Endothelial cell of umbilical vein (primary cell): ENCODE measurements around the gene LGALS12. TPM values are rescaled to one million over a fixed set of nuclear protein-coding genes. Genes with fewer than 3 reads are reported as not detected.
A peak's percentile ranks its signal among the peaks of the same experiment; 100 is the strongest.

ENCODE experiments used
- BruUV-seq: library from RNA; stranded (reverse); fragments of 400-500 nt; replicated peaks from 2 replicates; lab custom pipeline; 2021; lab: Mats Ljungman, UMichigan
- CTCF ChIA-PET: fragments of 300-600, 350-600 bp; sonication (Branson Sonifier 250); formaldehyde crosslinking; loops from one replicate; lab custom pipeline; 2021; ENCODE audit warnings: antibody characterized with exemption, inconsistent platforms; lab: Charles Lee
- POLR2A ChIA-PET: fragments of 300-600, 350-600 bp; sonication (Branson Sonifier 250); formaldehyde crosslinking; loops from one replicate; lab custom pipeline; 2021; ENCODE audit warnings: antibody characterized with exemption, inconsistent platforms; lab: Charles Lee
- DNase-seq: peaks from one replicate; pipeline ENCODE4 v3.0.0-alpha.2; 2011; ENCODE audit warnings: low read depth, low spot score
- FAIRE-seq: peaks from 2 replicates; lab custom pipeline; 2011; peaks lifted over from hg19 to GRCh38; lab: Jason Lieb, UNC
- H2AFZ ChIP-seq: 2 replicates; pipeline ENCODE4 v1.6.0; 2012; ENCODE audit warnings: low read depth, low read length, control low read depth, inconsistent platforms
- H3K27ac ChIP-seq: 2 replicates; pipeline ENCODE4 v1.5.1; 2011; ENCODE audit warnings: low read depth, mild to moderate bottlenecking, control low read depth, low read length, moderate library complexity; ENCODE audit not compliant: insufficient read depth
- H3K27me3 ChIP-seq, 2 experiments: 2 replicates each; pipeline versions ENCODE4 v1.6.0 to v1.6.1; 2011; ENCODE audit warnings: low read length in 2 of 2, mixed read lengths in 1 of 2; ENCODE audit not compliant: control insufficient read depth in 2 of 2, insufficient read depth in 2 of 2
- H3K36me3 ChIP-seq, 2 experiments: 2 replicates in 1 of 2; 3 replicates in 1 of 2; pipeline ENCODE4 v1.5.1; 2011; ENCODE audit warnings: low read length in 2 of 2, mild to moderate bottlenecking in 1 of 2, moderate library complexity in 1 of 2; ENCODE audit not compliant: control insufficient read depth in 2 of 2, insufficient read depth in 2 of 2; ENCODE audit errors: extremely low read depth in 1 of 2
- H3K4me1 ChIP-seq: 3 replicates; pipeline ENCODE4 v1.5.1; 2011; ENCODE audit warnings: mild to moderate bottlenecking, low read length; ENCODE audit not compliant: control insufficient read depth, insufficient read depth; ENCODE audit errors: extremely low read depth
- H3K4me2 ChIP-seq: 2 replicates; pipeline ENCODE4 v1.6.1; 2011; ENCODE audit warnings: low read length, control low read depth, mixed read lengths; ENCODE audit not compliant: insufficient read depth
- H3K4me3 ChIP-seq, 3 experiments: fragments of 200-600 bp in 1 of 3; sonication (generic), shearing (Covaris generic) in 1 of 3; replicated peaks in 1 of 3; 2 replicates each; pipeline ENCODE4 v1.5.1; 2011 to 2016; ENCODE audit warnings: control low read depth in 3 of 3, low read length in 3 of 3, mild to moderate bottlenecking in 2 of 3, inconsistent platforms in 1 of 3, low read depth in 1 of 3, moderate library complexity in 1 of 3; ENCODE audit not compliant: insufficient read depth in 1 of 3
- H3K79me2 ChIP-seq: 2 replicates; pipeline ENCODE4 v1.6.0; 2012; ENCODE audit warnings: low read length, inconsistent platforms; ENCODE audit not compliant: control insufficient read depth, insufficient read depth
- H3K9ac ChIP-seq: replicated peaks from 2 replicates; pipeline ENCODE3; 2011; ENCODE audit warnings: low read length, control low read depth; ENCODE audit not compliant: insufficient read depth; ENCODE audit errors: extremely low read depth
- H3K9me1 ChIP-seq: replicated peaks from 3 replicates; pipeline ENCODE4 v1.6.0; 2011; ENCODE audit warnings: mild to moderate bottlenecking, low read length; ENCODE audit not compliant: control insufficient read depth, insufficient read depth; ENCODE audit errors: extremely low read depth
- H3K9me3 ChIP-seq: replicated peaks from 2 replicates; pipeline ENCODE4 v1.5.1; 2012; ENCODE audit warnings: low read length, inconsistent platforms; ENCODE audit not compliant: control insufficient read depth, insufficient read depth
- H4K20me1 ChIP-seq: replicated peaks from 2 replicates; pipeline ENCODE3; 2011; ENCODE audit warnings: mild to moderate bottlenecking, low read length; ENCODE audit not compliant: control insufficient read depth, insufficient read depth; ENCODE audit errors: extremely low read depth
- CTCF ChIP-seq, 2 donors: IDR thresholded peaks; 1 replicate in 1 of 2; 2 replicates in 1 of 2; pipeline ENCODE4 v1.5.1; 2011; ENCODE audit warnings: low read length in 2 of 2, mild to moderate bottlenecking in 2 of 2, moderate library complexity in 2 of 2, control low read depth in 1 of 2, inconsistent platforms in 1 of 2, low read depth in 1 of 2; ENCODE audit not compliant: insufficient read depth in 1 of 2; ENCODE audit errors: extremely low read depth in 1 of 2
- EZH2 ChIP-seq: IDR thresholded peaks from 2 replicates; pipeline ENCODE4 v1.6.1; 2012; ENCODE audit warnings: borderline replicate concordance, low read depth, mild to moderate bottlenecking, moderate library complexity, low read length, inconsistent platforms; ENCODE audit not compliant: severe bottlenecking
- FOS ChIP-seq: IDR thresholded peaks from 2 replicates; pipeline ENCODE4 v1.6.1; 2011; ENCODE audit warnings: mild to moderate bottlenecking, low read length, moderate library complexity, borderline replicate concordance; ENCODE audit not compliant: insufficient read depth
- GATA2 ChIP-seq: IDR thresholded peaks from 2 replicates; pipeline ENCODE4 v1.7.0; 2011; ENCODE audit warnings: low read depth, mild to moderate bottlenecking, moderate library complexity, mixed read lengths, low read length; ENCODE audit not compliant: insufficient read length, insufficient read depth
- JUN ChIP-seq: IDR thresholded peaks from 2 replicates; pipeline ENCODE4 v1.6.1; 2011; ENCODE audit warnings: borderline replicate concordance, low read depth; ENCODE audit not compliant: insufficient read length, insufficient read depth
- MAX ChIP-seq: IDR thresholded peaks from 2 replicates; pipeline ENCODE4 v1.6.1; 2011; ENCODE audit not compliant: insufficient read depth, insufficient read length
- MYC ChIP-seq: IDR thresholded peaks from one replicate; pipeline ENCODE4 v1.6.1; 2011; ENCODE audit warnings: mild to moderate bottlenecking, low read depth, low read length
- POLR2A ChIP-seq: IDR thresholded peaks from 2 replicates; pipeline ENCODE4 v1.6.1; 2012; ENCODE audit warnings: low read depth, mild to moderate bottlenecking, control low read depth, low read length
- POLR2AphosphoS5 ChIP-seq: IDR thresholded peaks from 2 replicates; pipeline ENCODE4 v1.6.1; 2012; ENCODE audit warnings: low read depth, mild to moderate bottlenecking, control low read depth, low read length, moderate library complexity; ENCODE audit not compliant: insufficient read depth
- dilution Hi-C: fragments of 300-500 bp; cut with MboI; formaldehyde crosslinking; loops from one replicate; pipeline ENCODE4 v1.15.0; 2019; ENCODE audit warnings: low sequenced_read_pairs; ENCODE audit not compliant: extremely low pct_ligation_motif_present
- intact Hi-C: fragments of 100-400 bp; cut with micrococcal nuclease; formaldehyde crosslinking; loops from one replicate; pipeline ENCODE4 v1.10.0; 2022
- polyA plus RNA-seq, 4 experiments: library from polyadenylated mRNA; depleted of rRNA in 3 of 4; stranded (reverse) in 3 of 4; unstranded in 1 of 4; fragments of >200 nt; gene quantifications; 2 replicates each; pipeline versions ENCODE4 v1.2.1 to v1.2.3, GENCODE V29; 2011 to 2012; ENCODE audit warnings: missing spikeins in 1 of 4
- total RNA-seq: library from RNA; stranded (reverse); gene quantifications from 2 replicates; pipeline ENCODE4 v1.2.3, GENCODE V29; 2021

Gene LGALS12
- total and polyA plus RNA-seq, 2 donors (not counting 3 experiments of a cell fraction or from before 2014, with no cell fraction given) = not detected

DNA sequence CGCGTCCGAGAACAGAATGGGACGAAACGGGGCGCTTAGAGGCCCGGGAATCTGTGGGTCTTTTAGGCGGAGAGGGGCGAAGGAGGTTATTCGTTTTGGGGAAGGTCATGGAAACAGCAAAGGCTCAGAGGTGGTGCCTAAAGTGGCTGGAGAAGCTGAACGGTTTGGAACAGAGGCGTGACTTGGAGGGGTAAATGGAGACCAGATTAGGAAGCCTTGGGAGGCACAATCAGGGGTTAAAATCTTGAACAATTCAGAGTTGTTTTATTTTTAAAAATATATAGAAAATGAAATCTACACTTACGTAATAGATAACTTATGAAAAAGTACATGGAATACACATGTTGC lies 14.7 kb upstream of the LGALS12 start:
- no peaks in the 10 kb centered on the region for H3K36me3 ChIP-seq
- TF ChIP-seq GATA2 (no peak), POLR2AphosphoS5 (no peak), JUN (no peak)
- FAIRE-seq = no peak
- ChIA-PET CTCF (interaction anchor here (1.1 to 4.1 kb wide), 2 partner anchors 8 to 12 kb away, joined by 3 to 18 read pairs; no protein-coding TSS in a partner anchor), POLR2A (no interaction called here)
- BruUV-seq = no TSS peak
- H3K4me1 ChIP-seq = peaks cover 3% of the 10 kb centered on the region
- peak overlapping the region; percentile 12 to 29 (median 23) for H3K4me3 ChIP-seq
- no peaks in the 10 kb centered on the region for H3K9me1 ChIP-seq
- H3K9ac ChIP-seq = no peak overlapping the region
- no peak overlapping the region for H2AFZ ChIP-seq
- intact Hi-C loops (no loop called here), dilution Hi-C loops (no loop called here)
- no peaks in the 10 kb centered on the region for H4K20me1 ChIP-seq
- no peak for DNase-seq
- no peak overlapping the region for H3K27ac ChIP-seq
- H3K4me2 ChIP-seq = peak overlapping the region; percentile 31
- H3K79me2 ChIP-seq = no peaks in the 10 kb centered on the region
- H3K27me3 ChIP-seq = peaks cover 40 to 55% of the 10 kb centered on the region in 2 experiments
- H3K9me3 ChIP-seq = no peaks in the 10 kb centered on the region

DNA sequence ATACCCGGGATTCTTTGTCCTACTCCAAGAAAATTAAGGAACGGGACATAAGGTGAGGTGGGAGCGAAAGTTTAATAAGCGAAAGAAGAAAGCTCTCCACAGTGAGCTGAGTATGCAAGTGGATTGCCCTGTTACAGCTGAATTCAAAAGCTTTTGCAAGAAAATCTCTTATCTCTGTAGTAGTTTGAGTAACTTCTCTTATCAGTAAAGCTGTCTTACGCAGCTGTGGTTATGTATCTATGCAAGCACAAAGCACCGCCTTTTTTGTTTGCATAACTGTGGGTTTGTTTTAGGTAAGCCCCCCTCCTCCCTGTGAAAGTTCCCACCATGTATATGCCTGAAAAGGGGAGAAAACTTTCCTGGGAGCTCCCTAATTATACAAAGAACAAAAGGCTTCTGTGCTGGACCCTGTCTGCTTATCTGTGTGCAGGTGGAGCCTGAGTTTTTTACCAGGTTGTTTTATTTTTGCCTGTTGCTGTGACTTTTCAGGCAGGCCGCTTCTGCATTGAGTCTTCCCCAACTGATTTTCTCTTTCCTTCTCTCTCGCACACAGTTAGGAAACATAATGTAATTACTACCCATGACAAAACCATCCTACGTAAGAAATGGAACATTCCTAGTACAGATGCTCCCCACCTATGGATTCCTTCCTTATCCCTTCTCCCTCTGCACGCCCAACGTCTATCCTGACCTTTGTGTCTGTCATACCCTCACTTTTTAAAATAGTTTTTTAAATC lies 14.1 kb upstream of the LGALS12 start:
- H3K27ac ChIP-seq = no peak overlapping the region
- H4K20me1 ChIP-seq = no peaks in the 10 kb centered on the region
- peak overlapping the region; percentile 31 for H3K4me2 ChIP-seq
- no peaks in the 10 kb centered on the region for H3K36me3 ChIP-seq
- peaks cover 3% of the 10 kb centered on the region for H3K4me1 ChIP-seq
- H3K79me2 ChIP-seq = no peaks in the 10 kb centered on the region
- TF ChIP-seq POLR2A (no peak), POLR2AphosphoS5 (no peak), EZH2 (no peak), CTCF (IDR thresholded peaks at IDR 0.05; ENCODE audit: extremely low read depth in 1 of 2, insufficient read depth in 1 of 2, low read depth in 1 of 2, low read length in 2 of 2) (no peak), FOS (no peak), JUN (no peak), MAX (no peak), MYC (no peak), GATA2 (no peak)
- H3K9me1 ChIP-seq = no peaks in the 10 kb centered on the region
- FAIRE-seq (no peak), DNase-seq (no peak)
- POLR2A ChIA-PET = no interaction called here
- H3K9ac ChIP-seq = no peak overlapping the region
- no peaks in the 10 kb centered on the region for H3K9me3 ChIP-seq
- dilution Hi-C loops = no loop called here
- H3K27me3 ChIP-seq = peaks cover 40 to 55% of the 10 kb centered on the region in 2 experiments
- no TSS peak for BruUV-seq
- CTCF ChIA-PET = interaction anchor here (4.1 kb wide), 1 partner anchor 12 kb away, joined by 18 read pairs; no protein-coding TSS in a partner anchor
- H2AFZ ChIP-seq = no peak overlapping the region
- H3K4me3 ChIP-seq = no peak overlapping the region
- intact Hi-C loops = no loop called here
